ENCODE measurements around the gene EMID1.

The EMID1 gene

DNA sequence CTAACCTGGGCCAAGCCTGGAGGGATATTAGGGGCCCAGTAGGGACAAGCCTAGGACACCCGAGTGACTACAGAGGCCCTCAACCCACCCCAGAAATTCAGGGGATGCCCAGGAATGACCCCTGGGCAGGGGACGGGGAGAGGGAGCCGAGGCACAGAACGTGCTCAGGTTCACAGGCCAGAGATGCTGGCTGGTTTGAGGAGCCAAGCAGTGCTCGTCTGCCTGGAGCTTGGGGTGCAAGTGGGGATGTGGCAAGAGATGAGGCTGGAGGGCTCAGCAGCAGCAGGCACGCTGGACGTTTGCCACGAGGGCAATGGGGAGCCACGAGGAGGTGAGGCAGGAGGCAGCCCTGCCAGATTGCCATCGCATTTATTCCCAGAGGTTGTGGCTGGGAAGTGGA lies 34.0 kb upstream of the EMID1 start:
- Histone ChIP-seq H2AFZ (ENCODE audit: low read length) (no peak overlapping the region), H3K4me1 (ENCODE audit: insufficient read depth, low read length, poor library complexity, severe bottlenecking) (peaks cover 39% of the 10 kb centered on the region), H3F3A (ENCODE audit: low read depth) (peaks cover 3% of the 10 kb centered on the region; the same call in 1 of the 2 replicates), H3K27me3 (ENCODE audit: insufficient read depth, low read length, poor library complexity, severe bottlenecking) (no peaks in the 10 kb centered on the region), H3K4me2 (ENCODE audit: low read depth, low read length, poor library complexity, severe bottlenecking) (no peak overlapping the region), H3K79me2 (ENCODE audit: insufficient read depth, low read length) (no peaks in the 10 kb centered on the region), H3K9me3 (ENCODE audit: insufficient read depth, low read depth, low read length) (peaks cover 8% of the 10 kb centered on the region; the same call in 1 of the 2 replicates), H3K9me2 (replicated peaks; ENCODE audit: low read depth, low read length) (no peaks in the 10 kb centered on the region), H3K4me3 (ENCODE audit: low read length, poor library complexity, severe bottlenecking) (no peak overlapping the region), H3K9ac (ENCODE audit: low read depth, low read length, poor library complexity, severe bottlenecking) (no peak overlapping the region), H4K20me1 (ENCODE audit: insufficient read depth, low read length, poor library complexity, severe bottlenecking) (no peaks in the 10 kb centered on the region), H3K36me3 (ENCODE audit: insufficient read depth, low read length) (no peaks in the 10 kb centered on the region)
- TF ChIP-seq EZH2phosphoT487 (IDR thresholded peaks at IDR 0.05; ENCODE audit: borderline replicate concordance), result no peak
- TF ChIP-seq, protein P1, sequence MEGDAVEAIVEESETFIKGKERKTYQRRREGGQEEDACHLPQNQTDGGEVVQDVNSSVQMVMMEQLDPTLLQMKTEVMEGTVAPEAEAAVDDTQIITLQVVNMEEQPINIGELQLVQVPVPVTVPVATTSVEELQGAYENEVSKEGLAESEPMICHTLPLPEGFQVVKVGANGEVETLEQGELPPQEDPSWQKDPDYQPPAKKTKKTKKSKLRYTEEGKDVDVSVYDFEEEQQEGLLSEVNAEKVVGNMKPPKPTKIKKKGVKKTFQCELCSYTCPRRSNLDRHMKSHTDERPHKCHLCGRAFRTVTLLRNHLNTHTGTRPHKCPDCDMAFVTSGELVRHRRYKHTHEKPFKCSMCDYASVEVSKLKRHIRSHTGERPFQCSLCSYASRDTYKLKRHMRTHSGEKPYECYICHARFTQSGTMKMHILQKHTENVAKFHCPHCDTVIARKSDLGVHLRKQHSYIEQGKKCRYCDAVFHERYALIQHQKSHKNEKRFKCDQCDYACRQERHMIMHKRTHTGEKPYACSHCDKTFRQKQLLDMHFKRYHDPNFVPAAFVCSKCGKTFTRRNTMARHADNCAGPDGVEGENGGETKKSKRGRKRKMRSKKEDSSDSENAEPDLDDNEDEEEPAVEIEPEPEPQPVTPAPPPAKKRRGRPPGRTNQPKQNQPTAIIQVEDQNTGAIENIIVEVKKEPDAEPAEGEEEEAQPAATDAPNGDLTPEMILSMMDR (conservative IDR thresholded peaks at IDR 0.05; ENCODE audit: low read length), result no peak

DNA sequence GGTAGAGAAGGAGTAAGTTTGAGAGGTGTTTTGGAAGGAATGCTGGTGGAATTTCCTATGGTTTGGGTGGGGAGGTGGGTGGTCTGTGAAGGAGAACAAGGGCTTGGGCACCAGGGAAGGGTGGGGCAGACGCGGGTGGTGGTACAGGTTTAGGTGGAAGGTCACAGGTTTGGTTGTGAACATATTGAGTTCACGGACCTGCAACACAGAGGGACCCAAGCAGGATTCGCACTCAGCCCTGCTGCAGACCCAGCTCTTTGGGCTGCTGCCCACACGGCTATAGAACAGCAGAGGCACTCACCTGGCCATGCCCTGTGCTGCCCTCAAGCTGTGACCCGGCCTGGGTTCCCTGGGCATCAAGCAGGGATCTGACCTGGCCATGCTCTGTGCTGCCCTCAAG lies 33.5 kb upstream of the EMID1 start:
- Histone ChIP-seq H3K9ac (ENCODE audit: low read depth, low read length, poor library complexity, severe bottlenecking) (no peak overlapping the region), H3F3A (ENCODE audit: low read depth) (no peaks in the 10 kb centered on the region; the same call in 1 of the 2 replicates), H4K20me1 (ENCODE audit: insufficient read depth, low read length, poor library complexity, severe bottlenecking) (no peaks in the 10 kb centered on the region), H2AFZ (ENCODE audit: low read length) (no peak overlapping the region), H3K4me2 (ENCODE audit: low read depth, low read length, poor library complexity, severe bottlenecking) (no peak overlapping the region), H3K4me1 (ENCODE audit: insufficient read depth, low read length, poor library complexity, severe bottlenecking) (peaks cover 35% of the 10 kb centered on the region), H3K79me2 (ENCODE audit: insufficient read depth, low read length) (no peaks in the 10 kb centered on the region), H3K9me2 (replicated peaks; ENCODE audit: low read depth, low read length) (no peaks in the 10 kb centered on the region), H3K9me3 (ENCODE audit: insufficient read depth, low read depth, low read length) (peaks cover 8% of the 10 kb centered on the region; the same call in 1 of the 2 replicates), H3K36me3 (ENCODE audit: insufficient read depth, low read length) (no peaks in the 10 kb centered on the region), H3K4me3 (ENCODE audit: low read length, poor library complexity, severe bottlenecking) (no peak overlapping the region), H3K27me3 (ENCODE audit: insufficient read depth, low read length, poor library complexity, severe bottlenecking) (no peaks in the 10 kb centered on the region)
- TF ChIP-seq, protein P1 (conservative IDR thresholded peaks at IDR 0.05; ENCODE audit: low read length), result no peak
- no peak for TF ChIP-seq EZH2phosphoT487 (IDR thresholded peaks at IDR 0.05; ENCODE audit: borderline replicate concordance)

DNA sequence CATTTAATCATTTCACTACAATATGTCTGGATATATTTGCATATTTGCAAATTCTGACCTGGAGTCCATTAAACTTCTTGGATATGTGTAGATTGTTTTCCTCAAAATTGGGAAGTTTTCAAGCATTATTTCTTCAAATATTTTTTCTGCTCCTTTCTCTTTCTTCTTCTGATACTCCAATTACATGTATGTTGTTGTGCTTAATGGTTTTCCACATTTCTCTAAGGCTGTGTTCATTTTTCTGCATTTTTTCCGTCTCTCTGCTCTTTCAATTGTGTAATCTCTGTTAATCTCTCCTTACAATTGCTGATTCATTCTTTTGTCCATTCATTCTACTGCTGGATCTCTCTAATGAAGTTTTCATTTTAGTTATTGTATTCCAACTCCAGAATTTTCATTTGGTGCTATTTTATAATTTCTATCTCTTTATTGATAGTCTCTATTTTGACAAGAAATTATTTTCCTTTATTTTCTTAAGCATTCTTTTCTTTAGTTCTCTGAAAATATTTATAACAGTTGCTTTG lies 30.3 kb upstream of the EMID1 start:
- Histone ChIP-seq H3K27me3 (ENCODE audit: insufficient read depth, low read length, poor library complexity, severe bottlenecking) (no peaks in the 10 kb centered on the region), H3K9me3 (ENCODE audit: insufficient read depth, low read depth, low read length) (peaks cover 8% of the 10 kb centered on the region), H2AFZ (ENCODE audit: low read length) (no peak overlapping the region), H3K9ac (ENCODE audit: low read depth, low read length, poor library complexity, severe bottlenecking) (no peak overlapping the region), H3K36me3 (ENCODE audit: insufficient read depth, low read length) (no peaks in the 10 kb centered on the region), H3K79me2 (ENCODE audit: insufficient read depth, low read length) (no peaks in the 10 kb centered on the region), H3K9me2 (replicated peaks; ENCODE audit: low read depth, low read length) (no peaks in the 10 kb centered on the region), H3K4me2 (ENCODE audit: low read depth, low read length, poor library complexity, severe bottlenecking) (no peak overlapping the region), H4K20me1 (ENCODE audit: insufficient read depth, low read length, poor library complexity, severe bottlenecking) (no peaks in the 10 kb centered on the region), H3K4me1 (ENCODE audit: insufficient read depth, low read length, poor library complexity, severe bottlenecking) (peaks cover 8% of the 10 kb centered on the region), H3K4me3 (ENCODE audit: low read length, poor library complexity, severe bottlenecking) (no peak overlapping the region), H3F3A (ENCODE audit: low read depth) (no peaks in the 10 kb centered on the region)
- TF ChIP-seq EZH2phosphoT487 (IDR thresholded peaks at IDR 0.05; ENCODE audit: borderline replicate concordance), result no peak
- TF ChIP-seq, protein P1 (conservative IDR thresholded peaks at IDR 0.05; ENCODE audit: low read length), result no peak

Measured in Loucy (cell line).